Eye (tissue), 1 donor: ENCODE data around the gene FGGY.
"Not testable (repeated sequence)": the region's sequence is repeated elsewhere in the genome, so short reads cannot be mapped to it uniquely, and the experiment has no call there.

ENCODE experiments used
- DNase-seq: peaks from one replicate; pipeline ENCODE4 v3.0.0-alpha.2; 2015

FGGY gene

DNA sequence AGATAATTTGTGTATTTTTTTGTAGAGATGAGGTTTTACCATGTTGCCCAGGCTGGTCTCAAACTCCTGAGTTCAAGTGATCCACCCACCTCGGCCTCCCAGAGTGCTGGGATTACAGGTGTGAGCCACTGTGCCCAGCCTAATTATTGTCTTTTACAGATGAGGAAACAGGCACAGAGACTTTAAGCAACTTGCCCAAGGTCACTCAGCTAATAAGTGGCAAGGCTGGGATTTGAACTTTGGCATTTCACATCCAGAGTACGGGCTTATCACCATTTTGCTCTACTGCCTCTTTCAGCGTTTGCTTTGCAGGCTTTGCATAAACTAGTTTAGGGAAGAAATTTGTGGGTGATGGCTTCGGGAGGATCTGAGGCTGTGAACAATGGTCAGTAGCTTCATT lies 57.3 kb downstream of the FGGY start:
- not testable (repeated sequence) for DNase-seq

DNA sequence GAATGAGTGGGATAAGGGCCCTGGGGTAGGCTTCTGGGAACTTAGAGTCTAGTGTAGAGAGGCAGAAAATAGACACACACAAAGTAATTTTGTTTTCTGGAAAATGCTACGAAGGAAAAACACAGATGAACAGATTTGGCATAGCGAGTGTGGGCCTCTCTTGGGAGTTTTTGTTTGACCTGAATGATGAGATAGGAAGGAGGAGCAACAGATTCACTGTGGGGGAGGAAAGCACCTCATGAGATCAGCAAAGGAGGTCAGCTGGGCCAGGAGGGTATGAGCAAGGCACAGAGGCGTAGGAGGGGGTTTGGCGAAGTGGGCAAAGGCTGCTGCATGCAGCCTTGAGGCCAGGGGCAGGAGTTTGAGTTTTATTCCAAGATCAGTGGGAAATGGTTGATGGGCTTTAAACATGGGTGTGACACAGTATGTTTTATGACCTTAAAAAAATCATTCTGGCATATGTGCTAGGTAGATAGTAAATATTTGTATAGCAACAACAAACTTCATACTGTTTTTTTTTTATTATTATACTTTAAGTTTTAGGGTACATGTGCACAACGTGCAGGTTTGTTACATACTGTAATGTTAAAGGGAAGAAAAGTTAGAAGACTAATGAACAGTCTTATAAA lies 57.9 kb downstream of the FGGY start:
- no peak for DNase-seq

DNA sequence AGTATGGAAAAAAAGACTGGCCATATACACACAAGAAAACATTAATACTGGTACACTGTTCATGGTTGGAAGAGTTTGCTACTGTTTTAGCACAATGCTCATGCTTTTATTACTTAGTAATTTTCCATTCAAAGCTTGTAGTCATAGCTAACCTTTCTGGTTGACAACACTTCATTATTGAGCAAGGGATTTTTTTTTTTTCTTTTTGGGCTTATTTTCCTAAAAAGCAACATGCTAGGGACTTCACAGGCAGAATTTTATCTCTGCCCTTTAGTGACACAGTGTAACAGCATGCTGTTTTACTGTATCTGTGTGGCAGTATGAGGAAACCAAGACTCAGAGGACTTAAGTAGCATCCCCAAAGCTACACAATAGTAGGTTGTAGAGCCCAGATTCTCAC lies 58.5 kb downstream of the FGGY start:
- DNase-seq = no peak

DNA sequence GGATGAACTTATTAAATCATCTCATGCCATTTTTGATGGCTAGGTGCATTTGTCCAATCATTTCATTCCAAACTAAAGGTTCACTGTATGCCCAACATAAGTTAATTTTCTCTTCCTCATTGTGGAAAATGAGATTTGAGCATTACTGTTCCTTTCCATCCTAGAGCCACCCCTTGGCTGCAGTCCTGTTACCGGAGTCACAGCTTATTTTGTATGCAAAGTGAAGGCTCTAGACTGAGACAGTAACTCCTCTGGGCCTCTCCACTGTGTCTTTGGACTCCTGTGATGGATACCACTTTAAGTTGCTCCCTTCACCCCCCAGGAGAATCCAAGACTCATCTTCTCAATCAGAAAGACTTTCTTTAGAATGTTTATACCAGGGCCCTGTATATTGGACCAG lies 59.7 kb downstream of the FGGY start:
- no peak for DNase-seq

DNA sequence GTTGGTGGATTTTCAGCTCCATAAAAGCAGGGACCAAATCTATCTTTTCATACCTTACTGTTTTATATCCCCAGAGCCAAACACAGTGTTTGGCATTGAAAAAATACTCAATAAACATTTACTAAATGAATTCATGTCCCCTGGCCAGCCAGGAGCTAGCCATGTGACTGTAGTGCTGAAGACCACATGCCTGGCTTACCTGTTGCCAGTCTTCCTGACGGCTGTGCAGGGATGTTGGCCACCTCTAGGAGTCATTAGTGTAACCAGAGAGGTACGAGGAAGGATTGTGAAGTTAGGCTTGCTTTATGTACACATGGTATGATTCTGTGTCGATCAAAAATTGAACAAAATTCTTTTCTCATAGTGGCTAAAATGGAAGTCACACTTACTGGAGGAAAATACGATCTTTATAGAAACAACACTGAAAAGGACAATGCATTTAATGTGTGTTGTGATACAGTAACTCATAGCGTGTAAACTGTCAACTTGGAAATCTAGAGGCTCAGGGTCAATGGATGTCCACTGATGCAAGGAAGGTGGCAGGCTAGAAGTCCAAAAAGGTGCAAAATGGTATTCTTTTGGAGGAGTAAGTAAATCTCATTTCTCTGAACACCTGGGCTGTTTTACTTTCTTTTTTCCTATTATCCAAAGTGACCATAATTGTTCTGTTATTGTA lies 60.9 kb downstream of the FGGY start:
- DNase-seq = no peak

DNA sequence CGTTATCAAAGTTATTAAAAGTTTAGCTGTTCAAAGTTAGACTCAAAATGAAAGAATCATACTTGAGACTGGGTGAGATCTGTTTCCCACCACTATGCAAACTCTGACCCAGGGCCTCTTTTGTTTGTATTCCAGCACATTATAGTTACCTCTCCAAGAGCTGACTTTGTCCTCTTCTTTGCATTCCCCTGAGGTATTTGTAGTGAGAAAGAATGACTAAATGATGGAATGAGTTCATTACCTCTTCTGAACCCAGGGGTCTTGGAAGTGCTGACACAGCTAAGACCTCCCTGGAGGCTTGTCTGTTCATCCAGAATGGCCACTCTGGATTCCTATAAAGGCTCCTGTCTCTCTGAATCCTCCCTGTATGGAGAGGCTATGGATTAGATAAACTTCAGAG lies 62.4 kb downstream of the FGGY start:
- DNase-seq = peak; percentile 31

DNA sequence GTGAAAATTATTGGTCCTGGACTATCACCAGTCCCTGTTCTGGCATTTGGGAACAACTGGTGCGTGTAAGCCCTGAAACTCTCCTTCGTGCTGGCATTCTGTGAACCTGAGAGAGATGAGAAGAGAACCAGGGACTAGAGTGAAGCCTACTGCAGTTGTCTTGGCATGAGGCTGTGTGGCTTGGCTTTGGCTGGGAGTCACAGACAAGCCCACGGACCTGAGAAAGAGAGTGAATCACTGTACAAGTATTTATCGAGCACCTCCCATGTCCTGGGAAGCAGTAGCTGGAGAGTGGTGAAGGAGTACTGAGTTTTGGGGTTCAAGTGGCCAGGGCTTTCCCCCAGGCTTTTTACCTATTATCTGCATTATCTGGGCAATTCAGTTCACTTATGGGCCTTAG lies 63.3 kb downstream of the FGGY start:
- no peak for DNase-seq

DNA sequence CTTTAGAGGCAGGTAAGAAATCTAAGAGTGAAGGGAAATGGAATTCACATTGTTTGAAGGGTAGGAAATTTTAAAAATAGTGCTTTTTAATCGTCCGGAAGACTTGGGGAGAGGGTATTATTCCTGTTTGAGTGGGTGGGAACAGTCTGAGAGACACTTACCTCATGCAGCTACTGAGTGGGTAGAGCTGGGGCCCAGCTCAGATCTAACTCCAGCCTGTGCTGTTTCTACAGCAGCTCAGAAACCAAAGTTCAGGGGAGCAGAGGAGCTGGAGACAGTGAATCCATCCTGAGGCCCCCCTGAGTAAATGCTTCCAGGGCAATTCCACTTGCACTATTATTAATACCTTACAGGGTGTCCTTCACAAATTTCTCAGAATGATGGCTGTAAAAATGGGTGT lies 63.8 kb downstream of the FGGY start:
- DNase-seq = no peak

DNA sequence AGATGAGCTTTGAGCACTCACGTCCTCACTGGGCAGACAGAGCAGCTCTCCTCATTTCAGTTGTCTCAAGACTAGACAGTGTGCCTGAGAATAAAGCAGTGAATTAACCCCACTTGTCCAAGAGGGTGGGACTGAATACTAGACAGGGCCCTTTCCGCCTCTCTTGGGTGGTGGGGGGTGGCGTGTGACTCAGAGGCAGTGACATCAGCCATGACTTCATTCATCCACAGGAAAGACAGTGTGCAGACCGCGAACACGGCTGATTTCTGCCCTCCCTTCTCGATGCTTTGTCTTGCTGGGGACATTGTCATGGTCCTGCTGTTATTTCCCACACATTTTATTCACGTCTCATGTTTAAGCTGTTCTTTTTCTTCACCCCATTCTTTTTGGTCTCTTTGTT lies 64.9 kb downstream of the FGGY start:
- no peak for DNase-seq

DNA sequence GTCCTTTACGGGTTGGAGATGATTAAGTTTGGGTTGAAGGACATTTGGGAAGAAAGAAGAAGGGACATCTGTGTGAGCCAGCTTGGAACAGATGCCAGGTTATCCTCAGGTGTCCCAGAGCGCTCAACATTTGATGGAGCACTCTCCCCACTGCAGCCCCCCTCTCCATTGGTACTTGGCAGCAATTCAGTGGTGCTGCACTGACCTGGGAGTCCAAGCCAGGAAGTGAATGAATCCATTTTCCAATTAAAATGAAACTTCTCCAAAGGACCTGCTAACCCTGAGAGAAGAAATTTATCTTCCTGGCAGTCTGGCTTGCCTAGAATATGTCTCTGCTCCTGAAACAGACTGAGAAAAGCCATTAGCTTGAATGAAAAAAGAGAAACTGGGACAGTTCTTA lies 67.1 kb downstream of the FGGY start:
- no peak for DNase-seq

DNA sequence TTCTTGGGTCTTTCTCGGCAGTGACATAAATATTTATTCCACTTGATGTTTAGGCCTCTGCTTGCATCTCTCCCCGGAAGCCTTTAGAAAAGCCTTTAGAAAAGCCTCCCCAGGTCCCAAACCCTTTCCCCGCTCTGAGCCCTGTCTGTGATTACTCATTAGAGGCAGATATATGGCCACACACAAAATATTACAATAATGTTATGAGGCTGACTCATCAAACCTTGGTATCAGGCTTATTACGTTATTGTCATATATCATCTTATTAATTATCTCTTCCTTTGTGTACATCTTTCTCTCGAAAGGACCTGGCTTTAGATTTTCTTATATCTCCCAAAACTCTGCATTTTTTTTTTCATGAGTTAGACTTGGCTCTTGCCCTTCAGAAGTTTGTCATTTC lies 69.5 kb downstream of the FGGY start:
- DNase-seq = no peak

DNA sequence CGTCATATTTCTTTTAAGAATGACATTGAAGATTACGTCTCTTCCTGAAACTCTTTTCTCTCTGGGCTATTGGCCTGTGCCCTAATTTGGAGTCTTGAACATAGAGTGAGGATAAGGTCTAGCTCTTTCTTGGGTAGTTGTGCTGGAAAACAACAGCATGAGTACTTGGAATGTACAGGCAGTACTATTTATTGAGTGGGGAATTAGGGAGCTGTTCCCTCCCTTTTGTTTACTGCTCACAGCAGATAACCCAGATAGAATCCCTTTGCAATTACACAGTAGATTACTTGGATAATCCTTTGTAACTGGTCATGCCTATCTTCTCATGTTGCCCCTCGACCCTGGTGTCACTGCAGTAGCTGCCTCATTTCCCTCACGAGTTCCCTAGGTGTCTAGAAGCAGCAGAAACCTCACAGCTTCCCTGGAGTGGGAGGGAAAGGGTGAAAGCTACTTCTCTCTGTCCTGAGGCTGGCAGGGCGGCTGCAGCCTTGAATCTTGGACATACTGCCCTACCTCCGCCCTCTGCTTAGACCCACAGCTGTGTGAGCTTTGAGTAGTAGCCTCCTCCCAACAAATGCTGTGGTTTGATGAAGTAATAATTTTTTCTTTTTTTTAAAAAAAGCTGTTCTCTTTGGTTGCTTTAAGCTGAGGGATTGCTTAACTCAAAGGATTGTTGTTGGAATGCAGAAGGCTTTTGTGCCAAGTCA lies 70.6 kb downstream of the FGGY start:
- DNase-seq = peak; percentile 55

DNA sequence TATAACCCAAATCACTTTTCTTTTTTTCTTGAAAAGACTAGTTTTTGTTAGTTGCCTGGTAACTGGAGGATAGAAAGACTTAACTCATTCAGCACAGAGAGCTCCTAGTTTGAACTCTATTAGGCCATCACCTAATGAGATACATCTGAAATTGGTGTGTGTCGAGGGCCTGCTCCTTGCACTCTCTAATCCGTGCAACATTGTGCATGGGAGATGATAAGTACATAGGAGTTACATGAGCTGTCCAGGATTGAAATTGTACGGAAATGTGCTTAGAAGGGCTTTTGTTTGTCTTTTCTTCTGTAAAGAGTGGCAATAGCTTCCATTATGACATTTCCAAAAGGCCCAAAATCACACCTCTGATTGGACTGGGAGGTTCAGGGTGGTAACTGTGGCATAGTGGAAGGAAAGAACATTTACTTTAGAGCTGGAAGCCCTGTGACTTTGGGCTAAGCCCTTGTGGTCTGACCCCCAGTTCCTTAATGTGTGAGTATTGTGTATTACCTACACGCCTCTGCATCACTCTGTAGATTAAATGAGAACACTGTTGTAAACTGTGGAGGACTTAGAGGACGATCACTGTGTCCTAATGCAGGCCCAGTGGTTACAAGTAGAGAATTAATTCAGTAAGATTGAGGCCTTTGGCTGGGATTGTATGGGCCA lies 71.2 kb downstream of the FGGY start:
- DNase-seq = no peak

DNA sequence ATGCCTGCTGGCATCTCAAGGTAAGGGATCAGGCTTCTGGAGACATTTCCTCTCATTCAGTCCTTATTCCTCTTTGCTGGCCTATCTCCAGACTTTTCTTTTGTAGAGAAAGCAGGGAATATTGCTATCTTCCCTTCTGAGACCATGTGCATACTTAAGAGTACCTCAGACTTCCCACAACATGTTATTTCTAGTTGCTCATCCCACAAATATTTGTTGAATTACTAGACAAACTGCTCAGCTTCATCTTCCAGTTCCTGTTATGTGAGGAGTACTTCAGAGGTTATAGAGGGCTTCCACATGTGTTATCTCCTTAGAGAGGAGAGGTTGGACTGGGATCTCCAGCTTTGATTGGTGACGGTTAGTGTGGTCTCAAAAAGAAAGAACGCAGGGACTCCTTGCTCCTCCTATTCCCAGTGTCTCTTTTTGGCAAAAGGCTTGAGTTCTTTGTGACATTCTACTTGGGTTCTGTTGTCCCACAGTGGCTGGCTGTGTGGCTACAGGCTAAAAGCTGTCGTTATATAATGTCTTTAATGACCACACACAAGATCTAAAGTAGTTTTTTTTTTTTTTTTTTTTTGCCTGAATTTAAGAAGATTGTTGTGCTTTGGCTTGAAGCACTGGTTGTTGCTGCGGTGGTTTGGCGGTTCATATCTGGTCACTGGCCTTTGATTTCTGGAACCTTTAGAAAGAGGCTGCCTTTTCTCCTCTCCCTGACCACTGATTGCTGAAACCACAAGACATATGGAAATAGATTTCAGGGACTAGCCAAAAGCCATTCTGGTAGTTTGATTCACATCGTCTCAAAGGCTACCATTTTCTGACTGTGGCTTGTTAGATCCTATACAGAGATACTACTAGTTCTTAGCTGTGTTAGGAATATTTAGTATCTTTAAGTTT lies 78.7 kb downstream of the FGGY start:
- DNase-seq = peak; percentile 40

DNA sequence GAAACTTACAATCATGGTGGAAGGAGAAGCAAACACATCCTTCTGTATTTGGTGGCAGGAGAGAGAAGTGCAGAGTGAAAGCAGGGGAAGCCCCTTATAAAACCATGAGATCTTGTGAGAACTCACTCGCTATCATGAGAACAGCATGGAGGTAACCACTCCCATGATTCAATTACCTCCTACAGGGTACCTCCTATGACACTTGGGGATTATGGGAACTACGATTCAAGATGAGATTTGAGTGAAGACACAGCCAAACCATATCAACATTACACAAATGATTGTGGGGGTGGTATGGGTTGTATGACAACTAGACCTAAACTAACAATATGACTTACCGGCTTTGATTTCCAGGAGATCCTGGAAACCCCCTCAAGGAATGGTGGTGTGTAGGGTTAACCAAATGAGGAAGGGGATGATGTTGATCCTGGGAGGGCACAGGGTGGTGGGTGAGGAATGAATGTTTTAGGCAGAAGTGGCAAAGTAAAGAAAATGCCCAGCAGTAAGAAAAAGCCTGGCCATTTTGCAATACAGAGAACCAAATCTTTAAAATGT lies 80.5 kb downstream of the FGGY start:
- DNase-seq = no peak

DNA sequence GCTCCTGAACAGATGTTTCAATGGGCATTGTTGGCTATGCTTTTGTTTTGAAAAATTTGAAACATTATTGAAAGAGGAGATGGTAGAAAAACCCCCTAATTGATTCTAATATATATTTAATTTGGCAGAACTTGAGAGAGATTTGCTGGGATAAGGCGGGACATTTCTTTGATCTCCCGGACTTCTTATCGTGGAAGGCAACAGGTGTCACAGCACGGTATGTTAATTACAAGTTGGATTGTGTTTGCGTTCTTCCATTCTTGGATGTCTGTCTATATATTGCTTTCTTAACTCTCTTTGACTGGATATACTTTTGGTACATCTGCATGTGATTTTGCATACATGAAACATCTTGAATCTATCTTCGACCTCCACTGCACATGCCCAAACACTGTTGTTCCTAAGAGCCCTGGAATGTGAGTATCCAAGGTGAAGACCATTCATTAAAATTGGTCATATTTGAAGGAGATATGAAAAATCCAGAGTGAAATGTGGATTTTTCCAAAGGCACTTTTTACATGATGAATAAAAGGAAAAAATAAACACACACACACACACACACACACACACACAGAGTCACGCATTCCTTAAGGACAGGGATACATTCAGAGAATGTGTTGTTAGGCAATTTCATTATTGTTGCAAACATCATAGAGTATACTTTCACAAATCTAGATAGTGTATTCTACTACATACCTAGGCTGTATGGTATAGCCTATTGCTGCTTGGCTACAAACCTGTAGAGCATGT lies 81.9 kb downstream of the FGGY start:
- DNase-seq = peak; percentile 39

DNA sequence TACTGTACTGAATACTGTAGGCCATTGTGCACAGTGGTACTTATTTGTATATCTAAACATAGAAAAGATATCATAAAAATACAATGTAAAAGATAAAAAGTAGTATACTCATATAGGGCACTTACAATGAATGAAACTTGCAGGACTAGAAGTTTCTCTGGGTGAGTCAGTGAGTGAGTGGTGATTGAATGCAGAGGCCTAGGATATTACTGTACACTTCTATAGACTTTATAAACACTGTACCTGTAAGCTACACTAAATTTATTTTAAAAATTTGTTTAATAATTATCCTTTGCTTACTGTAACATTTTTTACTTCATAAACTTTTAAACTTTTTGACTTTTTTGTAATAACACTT lies 82.5 kb downstream of the FGGY start:
- no peak for DNase-seq

DNA sequence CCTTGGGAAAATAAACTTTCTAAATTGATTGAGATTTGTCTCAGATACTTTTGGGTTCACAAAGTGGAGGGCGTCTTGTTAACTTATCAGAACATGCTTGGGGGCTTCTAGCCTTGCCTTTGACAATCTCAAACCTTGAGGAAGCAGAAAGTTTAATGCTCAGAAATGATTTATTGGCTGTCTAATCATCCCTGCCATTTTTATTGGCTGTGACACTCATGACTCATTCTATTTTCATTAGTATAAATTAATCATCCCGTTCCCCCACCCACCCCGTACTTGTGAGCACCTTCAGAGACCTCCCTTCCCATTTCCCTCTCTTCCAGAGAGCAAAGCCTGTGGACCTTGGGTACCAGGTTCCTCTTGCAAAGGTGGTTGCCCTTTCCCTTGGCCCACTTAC lies 87.1 kb downstream of the FGGY start:
- DNase-seq = no peak

DNA sequence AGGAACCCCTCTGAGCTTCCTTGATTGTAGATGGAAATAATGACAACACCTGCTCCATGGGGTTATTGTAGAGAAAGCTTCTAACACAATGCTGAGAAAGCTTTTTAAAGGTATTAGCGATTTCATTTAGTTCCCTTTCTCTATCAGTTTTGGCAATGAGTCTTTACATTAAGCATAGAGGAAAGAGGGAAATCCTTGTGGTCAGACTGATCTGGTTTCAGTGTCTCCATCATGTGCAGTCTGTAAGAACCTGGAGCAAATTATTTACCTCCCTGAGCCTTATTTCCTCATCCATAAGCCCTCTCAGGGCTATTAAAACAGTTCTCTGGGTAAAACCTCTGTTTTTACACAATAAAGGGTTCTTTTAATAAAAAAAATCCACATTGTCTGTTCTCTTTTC lies 87.5 kb downstream of the FGGY start:
- DNase-seq = no peak

DNA sequence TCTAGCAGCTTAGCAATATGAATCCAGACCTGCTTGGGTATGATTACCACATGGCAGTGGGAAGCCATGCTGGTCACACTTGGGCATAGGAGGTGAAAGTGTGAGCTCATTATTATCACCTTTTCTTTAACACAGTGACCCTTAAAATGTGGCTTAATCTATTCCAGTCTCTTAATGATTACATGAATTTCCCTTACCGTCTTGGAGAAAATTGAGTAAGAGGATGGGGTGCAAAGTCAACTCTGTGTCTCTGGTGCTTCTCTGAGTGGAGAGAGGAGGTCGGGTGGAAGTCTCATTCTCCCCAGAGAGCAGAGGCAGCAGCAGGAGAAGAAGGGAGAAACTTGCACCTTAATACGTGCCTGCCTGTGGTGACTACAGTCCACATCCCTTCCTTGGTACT lies 91.3 kb downstream of the FGGY start:
- no peak for DNase-seq

DNA sequence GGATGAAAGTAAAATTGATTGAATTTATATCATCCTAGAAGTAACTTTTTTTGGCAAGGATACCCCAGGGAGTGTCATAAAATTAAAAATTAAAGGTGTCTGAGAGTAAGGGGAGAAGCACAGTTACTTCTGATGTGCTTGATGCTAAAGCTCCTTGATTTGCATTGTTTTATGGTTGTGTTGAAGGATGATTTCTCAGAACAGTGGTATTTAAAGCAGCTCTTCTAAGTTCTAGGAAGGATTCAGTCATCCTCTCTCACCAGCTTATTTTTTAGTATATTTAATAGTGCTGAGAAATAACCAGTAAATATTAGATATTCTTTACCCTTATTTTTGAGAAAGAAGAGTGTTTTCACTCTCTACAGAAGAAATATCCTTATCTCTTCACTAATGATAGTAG lies 93.0 kb downstream of the FGGY start:
- DNase-seq = no peak

DNA sequence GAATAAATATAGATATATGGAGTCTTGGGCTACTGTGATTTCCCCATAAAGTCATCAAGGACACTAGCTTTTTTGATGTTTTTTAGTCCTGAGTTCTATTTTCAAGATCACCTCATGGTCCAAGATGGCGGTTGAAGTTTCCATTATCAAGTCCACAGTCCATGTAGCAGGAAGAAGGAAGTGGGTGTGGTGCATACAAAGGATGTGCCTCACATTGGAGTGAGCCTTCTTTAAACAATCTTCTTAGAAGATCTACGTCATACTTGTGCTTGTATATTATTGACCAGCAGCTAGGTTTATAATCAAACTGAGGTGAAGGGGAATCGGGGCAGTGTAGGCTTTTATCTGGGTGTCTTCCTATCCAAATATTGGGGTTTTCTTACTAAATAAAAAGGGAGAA lies 93.4 kb downstream of the FGGY start:
- DNase-seq = no peak
